HG03432 (cell line): ENCODE results near the gene DEGS1.

Experiments
- ATAC-seq: cut with Tn5 transposase; IDR thresholded peaks from one replicate; pipeline ENCODE4 v1.9.1; 2021; ENCODE audit warnings: mild to moderate bottlenecking, moderate library complexity; ENCODE audit not compliant: unreplicated experiment

DEGS1 gene

DNA sequence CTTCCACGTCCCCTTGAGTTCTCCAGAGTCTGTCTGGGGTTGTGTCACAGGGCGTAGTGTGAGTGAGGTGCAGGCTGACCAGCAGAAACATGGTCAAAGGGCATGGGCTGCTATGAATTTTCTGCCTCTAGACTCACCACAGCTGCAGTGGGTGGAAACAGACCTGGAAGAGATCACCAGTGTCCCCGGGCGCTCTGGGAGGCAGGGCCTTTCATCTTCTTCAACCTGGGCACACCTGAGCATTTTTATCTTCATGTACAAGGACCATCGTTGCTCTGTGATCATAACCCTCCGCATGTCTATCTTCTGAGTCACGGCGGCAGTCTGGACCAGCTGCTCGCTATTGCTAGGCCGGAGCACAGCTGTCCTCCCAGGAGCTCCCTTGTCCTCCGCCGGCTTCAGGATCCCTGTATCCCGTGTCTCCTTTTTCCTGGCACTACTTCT lies 29.6 kb downstream of the DEGS1 start:
- ATAC-seq = no peak

GRCh38 chr1:224213438-224214119 lies 30.5 kb downstream of the DEGS1 start:
- no peak for ATAC-seq

DNA sequence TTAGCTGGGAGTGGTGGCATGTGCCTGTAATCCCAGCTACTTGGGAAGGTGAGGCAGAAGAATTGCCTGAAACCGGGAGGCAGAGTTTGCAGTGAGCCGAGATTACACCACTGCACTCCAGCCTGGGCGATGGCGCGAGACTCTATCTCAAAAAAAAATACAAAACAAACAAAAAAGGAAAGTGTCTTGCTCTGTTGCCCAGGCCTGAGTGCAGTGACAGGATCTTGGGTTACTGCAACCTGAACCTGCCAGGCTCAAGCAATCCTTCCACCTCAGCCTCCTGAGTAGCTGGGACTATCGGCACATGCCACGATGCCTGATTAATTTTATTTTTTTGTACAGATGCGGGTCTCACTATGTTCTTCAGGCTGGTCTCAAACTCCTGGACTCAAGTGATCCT lies 33.3 kb downstream of the DEGS1 start:
- no peak for ATAC-seq

DNA sequence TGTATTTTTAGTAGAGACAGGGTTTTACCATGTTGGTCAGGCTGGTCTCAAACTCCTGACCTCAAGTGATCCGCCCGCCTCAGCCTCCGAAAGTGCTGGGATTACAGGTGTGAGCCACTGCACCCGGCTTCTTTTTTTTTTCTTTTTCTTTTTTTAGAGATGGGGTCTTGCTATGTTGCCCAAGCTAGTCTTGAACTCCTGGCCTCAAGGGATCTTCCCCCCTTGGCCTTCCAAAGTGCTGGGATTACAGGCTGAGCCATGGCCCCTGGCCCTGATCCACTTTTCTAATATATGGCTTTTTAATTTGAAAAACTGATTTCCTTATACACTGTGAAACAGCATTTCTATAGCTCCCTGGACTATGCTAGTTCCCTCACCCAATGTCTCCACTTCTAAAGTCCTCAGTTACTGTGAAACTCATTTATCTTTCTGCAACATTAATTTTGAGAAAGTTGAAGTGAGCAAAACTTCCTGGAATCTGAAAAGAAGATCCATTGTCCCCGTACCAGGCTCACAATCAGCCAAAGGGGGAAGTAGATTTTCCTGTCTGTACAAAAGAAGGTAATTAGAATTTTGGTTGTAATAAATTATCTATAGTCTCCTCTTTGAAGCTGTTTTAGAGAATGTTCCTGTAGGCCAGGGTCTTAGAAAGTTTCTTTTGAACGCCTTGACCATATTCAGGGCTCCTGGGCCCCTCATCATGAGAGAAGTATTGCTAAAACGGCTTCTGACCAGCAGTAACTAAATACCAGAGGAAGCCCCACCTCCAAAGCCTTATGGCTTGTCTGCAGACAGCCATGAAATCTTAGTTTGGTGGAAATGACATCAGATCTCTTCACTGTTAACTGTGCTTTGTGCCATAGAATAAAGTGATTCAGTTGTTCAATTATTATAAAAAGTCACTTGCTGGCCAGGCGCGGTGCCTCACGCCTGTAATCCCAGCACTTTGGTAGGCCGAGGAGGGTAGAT lies 34.9 kb downstream of the DEGS1 start:
- no peak for ATAC-seq

- ATAC-seq = no peak
Measured at GRCh38 chr1:224219011-224219611, 36.1 kb downstream of the DEGS1 start.

DNA sequence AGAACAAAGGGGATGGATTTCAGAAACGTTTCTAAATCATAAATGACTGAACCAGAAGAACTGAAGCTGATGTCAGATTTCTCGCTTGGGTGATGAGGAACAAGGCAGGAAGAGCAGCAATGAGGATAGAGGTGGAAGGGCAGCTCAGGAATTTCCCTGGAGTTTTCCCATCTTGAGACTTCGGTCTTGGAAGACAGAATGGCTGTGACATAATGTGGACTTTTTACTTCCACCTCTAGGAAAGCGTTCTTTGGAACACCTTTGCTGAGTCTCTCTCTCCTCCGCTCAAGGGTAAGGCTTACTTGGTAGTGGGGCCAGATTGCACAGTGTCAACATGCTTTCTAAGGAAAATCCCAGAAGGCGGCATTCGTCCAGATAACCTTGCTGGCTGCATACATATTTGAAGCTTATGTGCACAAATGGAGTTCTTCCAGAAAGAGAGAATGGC lies 36.6 kb downstream of the DEGS1 start:
- no peak for ATAC-seq

DNA sequence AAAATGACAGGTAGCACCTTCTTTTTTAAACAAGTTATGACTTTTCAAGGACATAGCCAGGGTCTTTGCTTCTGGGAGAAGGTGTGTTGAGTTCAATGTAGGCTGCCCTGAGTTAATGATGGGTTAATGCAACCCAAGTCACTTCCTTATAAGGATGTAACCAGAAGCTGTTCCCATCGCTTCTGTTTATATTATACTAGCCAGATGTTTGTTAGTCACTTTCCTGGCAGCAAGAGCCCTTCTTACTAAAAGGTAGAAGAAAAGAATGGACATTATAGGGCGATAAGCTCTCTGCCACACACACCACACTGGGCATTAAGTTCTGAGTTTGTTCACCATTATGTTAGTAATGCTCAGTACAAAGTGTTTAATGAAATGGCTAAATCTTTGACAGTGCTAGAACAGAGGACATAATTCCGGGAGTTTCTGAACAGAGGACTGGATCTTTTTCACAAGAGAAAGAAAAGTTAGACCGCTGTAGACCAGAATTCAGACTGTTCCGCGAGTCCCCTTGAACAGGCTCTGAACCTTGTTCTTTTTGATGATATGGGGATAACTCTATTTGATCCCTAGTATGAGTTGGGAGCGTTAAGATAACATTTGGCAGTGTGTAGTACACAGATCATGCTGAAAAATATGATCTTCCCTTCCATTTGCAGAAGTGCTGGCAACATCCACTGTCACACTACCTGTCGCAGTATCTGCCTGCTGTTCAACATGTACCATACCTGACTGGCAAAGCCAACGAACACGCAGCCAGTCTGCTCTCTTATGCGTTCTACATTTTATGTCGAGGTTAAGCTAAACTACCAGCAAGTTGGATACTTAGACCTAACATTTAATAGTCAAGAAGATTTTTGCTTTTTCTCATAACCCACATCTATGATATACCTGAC lies 41.0 kb downstream of the DEGS1 start:
- no peak for ATAC-seq

GRCh38 chr1:224226849-224227502 lies 43.9 kb downstream of the DEGS1 start:
- ATAC-seq = no peak

DNA sequence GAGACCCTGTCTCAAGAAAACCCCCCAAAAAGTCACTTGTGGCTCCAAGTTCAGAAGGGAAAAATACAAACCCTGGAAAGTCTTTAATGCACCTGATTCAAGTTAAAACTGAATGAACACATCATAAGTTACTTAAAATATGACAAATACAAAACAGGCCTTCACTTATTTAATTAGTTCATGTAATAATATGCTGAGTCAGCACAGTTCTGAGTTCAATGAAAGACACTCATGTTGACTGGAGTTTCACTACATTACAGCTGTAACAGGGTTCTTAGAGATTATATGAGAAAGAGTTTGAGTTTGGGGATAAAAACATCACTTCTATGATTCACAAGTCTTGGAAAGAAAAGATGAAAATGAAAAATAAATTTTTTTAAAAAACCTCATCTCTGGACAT lies 51.0 kb downstream of the DEGS1 start:
- ATAC-seq = no peak

- no peak for ATAC-seq
Measured at GRCh38 chr1:224235813-224236493, 52.9 kb downstream of the DEGS1 start.

DNA sequence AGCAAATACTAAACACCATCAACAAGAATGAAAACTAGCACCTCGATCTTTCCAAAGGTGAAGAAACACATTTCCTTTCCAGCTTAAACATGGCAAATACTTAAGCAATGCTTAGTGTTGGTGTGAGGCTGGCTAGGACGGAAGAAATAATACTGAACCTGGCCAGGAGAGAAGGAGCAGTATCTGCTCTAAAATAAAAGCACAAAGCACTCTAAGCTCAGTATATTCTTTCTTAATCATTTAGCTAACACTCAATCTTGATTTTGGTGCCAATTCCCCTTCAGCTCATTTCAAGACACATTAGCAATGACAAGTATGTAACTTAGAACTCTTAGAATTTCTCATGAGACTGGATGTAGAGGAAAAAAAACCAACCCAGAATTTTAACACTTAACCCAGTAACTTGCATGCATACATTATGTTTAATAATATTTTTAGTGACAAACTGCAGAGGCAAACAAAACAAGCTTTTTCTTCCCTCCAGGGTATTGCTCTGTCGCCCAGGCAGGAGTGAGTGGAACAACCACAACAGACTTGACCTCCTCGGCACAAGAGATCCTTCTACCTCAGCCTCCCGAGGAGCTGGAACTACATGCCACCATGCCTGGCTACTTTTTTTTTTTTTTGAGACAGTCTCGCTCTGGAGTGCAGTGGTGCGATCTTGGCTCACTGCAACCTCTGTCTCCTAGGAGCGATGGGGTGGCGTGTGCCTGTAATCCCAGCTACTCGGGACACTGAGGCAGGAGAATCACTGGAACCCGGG lies 54.3 kb downstream of the DEGS1 start:
- no peak for ATAC-seq

DNA sequence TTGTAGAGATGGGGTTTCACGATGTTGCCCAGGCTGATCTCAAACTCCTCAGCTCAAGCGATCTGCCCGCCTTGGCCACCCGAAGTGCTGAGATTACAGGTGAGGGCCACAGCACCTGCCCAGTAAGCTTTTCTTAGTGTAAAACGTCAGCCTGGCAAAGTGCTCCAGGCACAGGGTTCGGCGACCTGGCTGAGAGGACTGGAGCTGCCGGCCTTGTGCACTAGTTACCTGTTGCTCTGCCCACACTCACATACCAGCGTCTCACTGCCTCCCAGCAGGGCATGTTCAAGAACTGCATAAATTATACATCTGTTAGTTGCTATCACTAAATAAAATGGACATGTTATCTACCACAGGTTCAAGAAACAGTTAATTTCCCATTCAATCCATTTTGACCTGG lies 55.2 kb downstream of the DEGS1 start:
- ATAC-seq = no peak

GRCh38 chr1:224238756-224239155 lies 55.7 kb downstream of the DEGS1 start:
- ATAC-seq = no peak
